ENCODE data around the gene RHBDD2. TPM values are rescaled to one million over a fixed set of nuclear protein-coding genes. Genes with fewer than 3 reads are reported as not detected.

The RHBDD2 gene
- total and polyA plus RNA-seq, 9 of the 15 experiments (the other 6 are each of a cell fraction or from before 2014, with no cell fraction given) = 3.3 to 36.7 (median 17.9) TPM

DNA sequence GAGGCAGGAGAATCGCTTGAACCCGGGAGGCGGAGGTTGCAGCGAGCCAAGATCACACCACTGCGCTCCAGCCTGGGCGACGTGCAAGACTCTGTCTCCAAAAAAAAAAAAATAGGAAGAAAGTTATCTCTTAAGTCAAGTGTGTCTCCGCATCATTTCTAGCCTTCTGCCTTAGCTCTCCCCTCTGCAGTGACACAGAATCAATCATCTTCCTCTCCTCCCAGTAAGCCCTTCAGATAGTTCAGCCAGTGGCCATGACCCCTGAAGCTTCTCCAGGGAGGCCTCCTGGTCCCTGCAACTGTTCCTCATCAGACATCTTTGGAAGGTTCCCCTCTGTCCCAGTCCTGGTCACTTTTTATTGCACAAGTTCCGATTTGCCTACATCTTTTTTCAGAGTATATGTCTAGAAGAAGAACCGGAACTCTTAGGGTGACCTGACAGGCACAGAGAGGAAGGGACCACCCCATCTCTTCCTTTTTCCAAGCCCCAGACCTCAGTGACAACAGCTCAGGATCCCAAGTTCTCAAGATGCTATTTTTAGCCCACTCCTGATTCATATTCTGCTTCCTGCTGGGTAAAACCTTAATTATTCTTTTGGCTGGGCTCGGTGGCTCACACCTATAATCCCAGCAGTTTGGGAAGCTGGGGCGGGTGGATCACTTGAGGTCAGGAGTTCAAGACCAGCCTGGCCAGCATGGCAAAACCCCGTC is 6.6 kb upstream of the RHBDD2 start:
- no peak overlapping the region for H3K4me3 ChIP-seq
- in situ Hi-C loops (cut with MboI) = no loop called here
- BruUV-seq (replicated peaks) = no TSS peak
- 23% methylated on average over 13 of the region's 13 CpGs for WGBS (ENCODE audit: insufficient coverage, low coverage, missing lambda C conversion rate)
- FAIRE-seq (no peak), ATAC-seq (peak; percentile 65), DNase-seq (ENCODE audit: extremely low read depth in 1 of 4, low spot score in 3 of 4) (peak in 2 of 4 experiments; percentile 52 to 57)
- POLR2A ChIA-PET = interaction anchor here (0.5 to 1.6 kb wide), 6 partner anchors 9 to 397 kb away, joined by 3 to 4 read pairs (median 3); no protein-coding TSS in a partner anchor
- H3K79me2 ChIP-seq (ENCODE audit: control insufficient read depth, insufficient read depth, low read length) = no peaks in the 10 kb centered on the region
- H3K27ac ChIP-seq (ENCODE audit: extremely low read depth, low read depth, low read length) = no peak overlapping the region
- H3K9me3 ChIP-seq (replicated peaks; ENCODE audit: control insufficient read depth, insufficient read depth, low read depth, low read length) = no peaks in the 10 kb centered on the region
- no peaks in the 10 kb centered on the region for H3K27me3 ChIP-seq (ENCODE audit: control insufficient read depth in 2 of 2, insufficient read depth in 2 of 2, low read length in 2 of 2)
- CTCF ChIA-PET (ENCODE audit: low intra/inter-chr PET ratio) = interaction anchor here (0.9 kb wide), 1 partner anchor 148 kb away, joined by 3 read pairs; no protein-coding TSS in a partner anchor
- peak overlapping the region in 1 of 2 experiments; percentile 61; a peak in 1 of 4 replicates for H3K9ac ChIP-seq (ENCODE audit: insufficient read depth in 1 of 2, low read depth in 2 of 2, low read length in 2 of 2)
- H3K4me1 ChIP-seq (replicated peaks in 1 of 2; ENCODE audit: control insufficient read depth in 2 of 2, insufficient read depth in 2 of 2, low read length in 2 of 2) = peaks cover 12 to 14% of the 10 kb centered on the region in 2 experiments; a peak in 4 of 5 replicates
- H3K36me3 ChIP-seq (ENCODE audit: control insufficient read depth, insufficient read depth, low read length) = no peaks in the 10 kb centered on the region
- H2AFZ ChIP-seq (ENCODE audit: low read depth, low read length) = peak overlapping the region; percentile 46
- peak overlapping the region; percentile 23; the same call in 1 of the 2 replicates for H3K4me2 ChIP-seq (ENCODE audit: insufficient read depth, low read length)
- intact Hi-C loops (cut with micrococcal nuclease) = loop anchor here (2.0 kb wide), 1 partner anchor 143 kb away; no protein-coding TSS in a partner anchor
- no peaks in the 10 kb centered on the region for H4K20me1 ChIP-seq (replicated peaks; ENCODE audit: control insufficient read depth, insufficient read depth, low read length)
- H3K9me1 ChIP-seq (ENCODE audit: control insufficient read depth, insufficient read depth, low read length) = no peaks in the 10 kb centered on the region
- TF ChIP-seq ZNF431 (CRISPR knock-in tag; IDR thresholded peaks at IDR 0.05) = peak; percentile 91
- TF ChIP-seq, protein P1, sequence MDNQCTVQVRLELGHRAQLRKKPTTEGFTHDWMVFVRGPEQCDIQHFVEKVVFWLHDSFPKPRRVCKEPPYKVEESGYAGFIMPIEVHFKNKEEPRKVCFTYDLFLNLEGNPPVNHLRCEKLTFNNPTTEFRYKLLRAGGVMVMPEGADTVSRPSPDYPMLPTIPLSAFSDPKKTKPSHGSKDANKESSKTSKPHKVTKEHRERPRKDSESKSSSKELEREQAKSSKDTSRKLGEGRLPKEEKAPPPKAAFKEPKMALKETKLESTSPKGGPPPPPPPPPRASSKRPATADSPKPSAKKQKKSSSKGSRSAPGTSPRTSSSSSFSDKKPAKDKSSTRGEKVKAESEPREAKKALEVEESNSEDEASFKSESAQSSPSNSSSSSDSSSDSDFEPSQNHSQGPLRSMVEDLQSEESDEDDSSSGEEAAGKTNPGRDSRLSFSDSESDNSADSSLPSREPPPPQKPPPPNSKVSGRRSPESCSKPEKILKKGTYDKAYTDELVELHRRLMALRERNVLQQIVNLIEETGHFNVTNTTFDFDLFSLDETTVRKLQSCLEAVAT (IDR thresholded peaks at IDR 0.05) = peak in 1 of 2 experiments; percentile 60; a peak in 1 of 4 replicates
- no peak for TF ChIP-seq ZNF589 (CRISPR knock-in tag; IDR thresholded peaks at IDR 0.05; ENCODE audit: low read depth)
- TF ChIP-seq ATF7 (IDR thresholded peaks at IDR 0.05) = 0 out of 2 replicates have a peak, but pooled peaks have one; percentile 19
- peak; percentile 69 for TF ChIP-seq ZNF384 (IDR thresholded peaks at IDR 0.05; ENCODE audit: low read depth, low read length)
- 0 out of 2 replicates have a peak, but pooled peaks have one; percentile 57 for TF ChIP-seq MEF2D (tag; conservative IDR thresholded peaks at IDR 0.05; ENCODE audit: low read depth)
- TF ChIP-seq, protein P2, sequence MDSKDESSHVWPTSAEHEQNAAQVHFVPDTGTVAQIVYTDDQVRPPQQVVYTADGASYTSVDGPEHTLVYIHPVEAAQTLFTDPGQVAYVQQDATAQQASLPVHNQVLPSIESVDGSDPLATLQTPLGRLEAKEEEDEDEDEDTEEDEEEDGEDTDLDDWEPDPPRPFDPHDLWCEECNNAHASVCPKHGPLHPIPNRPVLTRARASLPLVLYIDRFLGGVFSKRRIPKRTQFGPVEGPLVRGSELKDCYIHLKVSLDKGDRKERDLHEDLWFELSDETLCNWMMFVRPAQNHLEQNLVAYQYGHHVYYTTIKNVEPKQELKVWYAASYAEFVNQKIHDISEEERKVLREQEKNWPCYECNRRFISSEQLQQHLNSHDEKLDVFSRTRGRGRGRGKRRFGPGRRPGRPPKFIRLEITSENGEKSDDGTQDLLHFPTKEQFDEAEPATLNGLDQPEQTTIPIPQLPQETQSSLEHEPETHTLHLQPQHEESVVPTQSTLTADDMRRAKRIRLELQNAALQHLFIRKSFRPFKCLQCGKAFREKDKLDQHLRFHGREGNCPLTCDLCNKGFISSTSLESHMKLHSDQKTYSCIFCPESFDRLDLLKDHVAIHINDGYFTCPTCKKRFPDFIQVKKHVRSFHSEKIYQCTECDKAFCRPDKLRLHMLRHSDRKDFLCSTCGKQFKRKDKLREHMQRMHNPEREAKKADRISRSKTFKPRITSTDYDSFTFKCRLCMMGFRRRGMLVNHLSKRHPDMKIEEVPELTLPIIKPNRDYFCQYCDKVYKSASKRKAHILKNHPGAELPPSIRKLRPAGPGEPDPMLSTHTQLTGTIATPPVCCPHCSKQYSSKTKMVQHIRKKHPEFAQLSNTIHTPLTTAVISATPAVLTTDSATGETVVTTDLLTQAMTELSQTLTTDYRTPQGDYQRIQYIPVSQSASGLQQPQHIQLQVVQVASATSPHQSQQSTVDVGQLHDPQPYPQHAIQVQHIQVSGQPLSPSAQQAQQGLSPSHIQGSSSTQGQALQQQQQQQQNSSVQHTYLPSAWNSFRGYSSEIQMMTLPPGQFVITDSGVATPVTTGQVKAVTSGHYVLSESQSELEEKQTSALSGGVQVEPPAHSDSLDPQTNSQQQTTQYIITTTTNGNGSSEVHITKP (IDR thresholded peaks at IDR 0.05; ENCODE audit: partially characterized antibody) = peak; percentile 51
- TF ChIP-seq MEF2A (IDR thresholded peaks at IDR 0.05; ENCODE audit: control insufficient read depth, low read depth, low read length) = peak; percentile 57; the same call in 1 of the 2 replicates
- TF ChIP-seq, protein P3, sequence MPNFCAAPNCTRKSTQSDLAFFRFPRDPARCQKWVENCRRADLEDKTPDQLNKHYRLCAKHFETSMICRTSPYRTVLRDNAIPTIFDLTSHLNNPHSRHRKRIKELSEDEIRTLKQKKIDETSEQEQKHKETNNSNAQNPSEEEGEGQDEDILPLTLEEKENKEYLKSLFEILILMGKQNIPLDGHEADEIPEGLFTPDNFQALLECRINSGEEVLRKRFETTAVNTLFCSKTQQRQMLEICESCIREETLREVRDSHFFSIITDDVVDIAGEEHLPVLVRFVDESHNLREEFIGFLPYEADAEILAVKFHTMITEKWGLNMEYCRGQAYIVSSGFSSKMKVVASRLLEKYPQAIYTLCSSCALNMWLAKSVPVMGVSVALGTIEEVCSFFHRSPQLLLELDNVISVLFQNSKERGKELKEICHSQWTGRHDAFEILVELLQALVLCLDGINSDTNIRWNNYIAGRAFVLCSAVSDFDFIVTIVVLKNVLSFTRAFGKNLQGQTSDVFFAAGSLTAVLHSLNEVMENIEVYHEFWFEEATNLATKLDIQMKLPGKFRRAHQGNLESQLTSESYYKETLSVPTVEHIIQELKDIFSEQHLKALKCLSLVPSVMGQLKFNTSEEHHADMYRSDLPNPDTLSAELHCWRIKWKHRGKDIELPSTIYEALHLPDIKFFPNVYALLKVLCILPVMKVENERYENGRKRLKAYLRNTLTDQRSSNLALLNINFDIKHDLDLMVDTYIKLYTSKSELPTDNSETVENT (CRISPR knock-in tag; IDR thresholded peaks at IDR 0.05) = no peak
- no peak for TF ChIP-seq MTF1 (CRISPR knock-in tag; IDR thresholded peaks at IDR 0.05; ENCODE audit: borderline replicate concordance)
- 0 out of 2 replicates have a peak, but pooled peaks have one; percentile 59 for TF ChIP-seq CTBP1 (IDR thresholded peaks at IDR 0.05; ENCODE audit: borderline replicate concordance)
- peak; percentile 93 for TF ChIP-seq MEIS2 (IDR thresholded peaks at IDR 0.05; ENCODE audit: partially characterized antibody)

Measured in K562 (cell line).